ENCODE data around the gene NFKBIB. TPM values are rescaled to one million over a fixed set of nuclear protein-coding genes. Genes with fewer than 3 reads are reported as not detected.

Gene NFKBIB, protein sequence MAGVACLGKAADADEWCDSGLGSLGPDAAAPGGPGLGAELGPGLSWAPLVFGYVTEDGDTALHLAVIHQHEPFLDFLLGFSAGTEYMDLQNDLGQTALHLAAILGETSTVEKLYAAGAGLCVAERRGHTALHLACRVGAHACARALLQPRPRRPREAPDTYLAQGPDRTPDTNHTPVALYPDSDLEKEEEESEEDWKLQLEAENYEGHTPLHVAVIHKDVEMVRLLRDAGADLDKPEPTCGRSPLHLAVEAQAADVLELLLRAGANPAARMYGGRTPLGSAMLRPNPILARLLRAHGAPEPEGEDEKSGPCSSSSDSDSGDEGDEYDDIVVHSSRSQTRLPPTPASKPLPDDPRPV
- total RNA-seq, result 17.5 and 23.4 TPM in 2 replicates

DNA sequence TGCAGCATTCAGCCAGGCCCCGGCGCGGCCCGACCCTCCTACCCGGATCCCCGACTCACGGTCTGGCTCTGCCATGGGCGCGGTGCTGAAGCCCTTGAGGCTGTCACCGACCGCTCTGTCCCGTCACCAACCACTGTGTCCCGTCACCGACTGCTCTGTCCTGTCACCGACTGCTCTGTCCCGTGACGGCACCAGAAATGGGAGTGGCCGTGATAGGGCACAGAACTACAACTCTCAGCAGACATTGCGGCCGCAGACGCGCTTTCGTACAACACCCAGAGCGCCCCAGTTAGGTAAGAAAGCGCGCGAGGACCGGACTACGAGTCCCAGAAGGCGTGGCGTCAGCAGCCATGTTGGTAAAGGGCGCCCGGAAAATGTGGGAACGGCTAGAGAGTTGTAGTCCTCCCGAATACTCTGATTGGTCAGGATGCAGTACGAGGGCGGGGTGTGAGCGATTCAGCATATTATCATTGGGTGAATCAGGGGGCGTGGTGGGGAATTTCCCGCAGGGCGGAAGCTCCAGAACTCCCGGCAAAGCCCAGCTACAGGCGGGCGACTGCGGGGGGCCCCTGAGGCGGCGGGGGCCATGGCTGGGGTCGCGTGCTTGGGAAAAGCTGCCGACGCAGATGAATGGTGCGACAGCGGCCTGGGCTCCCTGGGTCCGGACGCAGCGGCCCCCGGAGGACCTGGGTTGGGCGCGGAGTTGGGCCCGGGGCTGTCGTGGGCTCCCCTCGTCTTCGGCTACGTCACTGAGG, at the start of gene NFKBIB, which contains the start of gene SIRT2:
NFKBIB (plus strand) TSS at position 523 of the 755 bp plus-strand sequence; CDS start at position 587, 64 bp downstream.
SIRT2 (minus strand) TSS at position 172 of the 755 bp plus-strand sequence; CDS start at position 75, 97 bp downstream.

DNA sequence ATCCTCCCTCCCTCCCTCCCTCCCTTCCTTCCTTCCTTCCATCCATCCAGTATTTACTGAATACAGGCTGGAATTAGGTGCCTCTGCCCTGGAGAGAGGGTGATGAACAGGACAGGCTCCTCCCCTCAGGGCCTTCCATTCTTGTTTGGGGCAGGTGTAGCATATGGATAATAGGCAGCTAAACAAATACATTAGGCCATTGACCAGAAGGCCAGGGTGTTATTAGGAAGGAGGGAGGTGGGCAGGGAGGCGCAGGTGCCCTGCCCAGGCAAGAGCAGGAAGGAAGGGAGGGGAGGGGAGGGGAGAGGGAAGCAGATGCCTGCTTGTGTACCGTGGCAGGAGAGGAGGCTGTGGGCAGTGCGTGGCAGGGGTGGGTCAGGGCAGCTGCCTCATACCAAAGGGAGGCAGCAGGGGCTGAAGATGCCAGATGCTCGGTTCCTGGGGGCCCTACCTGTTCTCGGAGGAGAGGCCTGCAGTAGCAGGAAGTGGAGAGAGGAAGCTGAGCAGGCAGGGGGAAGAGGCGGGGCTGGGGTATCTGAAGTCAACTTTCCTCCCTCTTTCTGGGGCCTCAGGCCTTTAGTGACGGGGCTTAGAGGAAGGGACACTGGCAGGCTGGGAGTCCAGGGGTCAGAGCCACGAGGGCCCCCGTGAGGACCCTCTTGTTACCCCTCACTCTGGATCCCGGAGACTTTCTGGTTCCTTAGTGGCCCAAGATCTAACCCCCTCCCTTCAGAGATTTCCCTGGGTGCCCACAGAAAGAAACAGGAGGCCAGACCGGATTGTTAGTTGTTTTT, 21.8 kb upstream of the NFKBIB start, which contains the start of gene RINL:
RINL (minus strand) TSS at position 495 of the 794 bp plus-strand sequence. CDS start 1,533 bp downstream, outside the sequence.

DNA sequence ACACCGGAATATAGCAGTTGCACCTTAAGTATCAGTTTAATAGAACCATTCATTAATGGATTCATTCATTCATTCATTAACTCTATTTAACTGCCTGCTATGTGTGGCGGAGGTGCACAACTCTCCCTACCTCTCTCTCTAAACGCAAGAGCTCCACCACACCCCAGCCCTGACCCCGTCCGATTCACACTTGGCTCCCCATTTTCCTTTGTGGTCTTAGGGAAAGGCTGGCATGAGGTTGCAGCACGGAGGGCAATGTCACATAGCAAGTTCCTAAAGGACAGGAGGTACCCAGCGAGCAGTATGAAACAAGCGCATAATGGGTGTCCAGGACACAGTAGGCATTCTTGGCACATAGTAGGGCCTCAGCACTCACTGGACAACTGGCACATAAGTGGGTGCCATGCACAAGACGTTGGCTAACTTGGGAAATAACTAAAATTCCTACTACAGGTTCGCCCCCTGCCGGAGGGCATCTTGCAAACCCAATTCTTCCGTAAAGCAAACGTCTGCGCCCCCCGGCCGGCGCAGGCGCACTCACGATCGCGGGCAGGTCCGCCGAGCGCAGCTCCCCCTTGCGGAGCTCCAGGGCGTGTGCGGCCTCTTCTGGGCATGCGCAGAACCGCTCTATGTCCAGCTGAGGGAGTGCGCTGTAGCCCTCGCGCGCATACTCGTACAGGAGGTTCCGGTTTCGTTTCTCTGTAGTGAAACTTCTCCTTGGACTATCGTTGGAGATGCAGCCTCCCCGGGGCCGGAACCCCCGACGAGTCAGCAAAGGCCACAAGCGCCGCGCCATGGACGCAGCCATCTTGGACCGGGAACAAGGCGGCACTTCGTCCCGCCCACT, 30.4 kb downstream of the NFKBIB start, which contains the start of gene SARS2:
SARS2 (minus strand) TSS at position 835 of the 847 bp plus-strand sequence; CDS start at position 808, 27 bp downstream.

DNA sequence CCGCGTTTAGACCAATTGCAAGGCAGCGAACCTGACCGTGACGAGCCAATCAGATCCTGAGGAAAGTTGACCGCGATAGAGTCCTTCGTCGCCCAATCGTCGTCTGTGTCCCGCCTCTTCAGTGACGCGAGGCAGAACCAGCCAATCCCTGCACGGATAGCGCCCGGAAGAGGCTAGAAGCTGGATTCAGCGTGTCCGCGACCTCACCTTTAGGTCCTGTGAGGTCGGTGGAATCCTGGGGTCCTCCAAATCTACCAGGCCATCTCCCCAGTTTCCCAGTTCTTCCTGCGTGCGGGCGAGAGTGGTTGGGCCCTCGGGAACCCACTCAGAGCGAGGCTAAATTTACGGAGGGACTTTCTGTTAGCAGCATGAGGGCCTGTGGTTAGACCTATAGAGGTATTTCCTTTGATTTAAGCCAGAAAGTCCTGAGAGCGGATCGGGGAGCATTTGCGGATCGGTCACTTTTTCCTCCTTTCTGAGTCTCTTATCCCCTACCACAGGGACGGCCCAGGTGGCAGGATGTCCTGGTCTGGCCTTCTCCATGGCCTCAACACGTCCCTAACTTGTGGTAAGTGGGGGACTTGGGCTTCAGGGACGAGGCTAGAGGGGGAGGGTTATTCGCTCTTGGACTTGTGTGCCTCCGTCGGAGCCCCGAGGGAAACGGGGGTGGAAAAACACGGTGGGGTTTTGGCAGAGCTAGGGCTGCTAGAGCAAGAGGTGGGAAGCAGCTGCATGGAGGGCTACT, 31.2 kb downstream of the NFKBIB start, which contains the start of gene MRPS12:
MRPS12 (plus strand) TSS at position 169 of the 745 bp plus-strand sequence; CDS start at position 520, 351 bp downstream.

Other genes with a start within 250 kb of the NFKBIB start
- 0.29 and 0.35 TPM in 2 replicates for gene CAPN12, start 155.5 kb upstream of the NFKBIB start, total RNA-seq
- not detected in 2 replicates for gene LGALS7, start 126.5 kb upstream of the NFKBIB start, total RNA-seq
- gene LGALS7B, start 110.8 kb upstream of the NFKBIB start, total RNA-seq, result not detected in 2 replicates
- gene LGALS4, start 87.0 kb upstream of the NFKBIB start, total RNA-seq, result not detected in 2 replicates
- 25.3 and 49.9 TPM in 2 replicates for gene ECH1, start 68.2 kb upstream of the NFKBIB start, total RNA-seq
- 314 and 362 TPM in 2 replicates for gene HNRNPL, start 50.0 kb upstream of the NFKBIB start, total RNA-seq
- 1.7 and 3.5 TPM in 2 replicates for gene RINL, start 21.7 kb upstream of the NFKBIB start, total RNA-seq
- gene SIRT2, start 351 bp upstream of the NFKBIB start, total RNA-seq, result 48.4 TPM in 2 replicates
- not detected in 2 replicates for gene CCER2, start 12.2 kb downstream of the NFKBIB start, total RNA-seq
- 28.8 and 36.2 TPM in 2 replicates for gene SARS2, start 30.8 kb downstream of the NFKBIB start, total RNA-seq
- 52.5 and 66.3 TPM in 2 replicates for gene MRPS12, start 31.0 kb downstream of the NFKBIB start, total RNA-seq
- 22.3 and 30.0 TPM in 2 replicates for gene FBXO17, start 75.8 kb downstream of the NFKBIB start, total RNA-seq
- gene FBXO27, start 132.6 kb downstream of the NFKBIB start, total RNA-seq, result 7.8 and 8.4 TPM in 2 replicates
- not detected in 2 replicates for gene ACP7, start 184.4 kb downstream of the NFKBIB start, total RNA-seq
- 14.7 and 23.2 TPM in 2 replicates for gene PAK4, start 225.8 kb downstream of the NFKBIB start, total RNA-seq

All from myometrial cell (primary cell).